ENCODE measurements around the gene IDH3A. TPM values are rescaled to one million over a fixed set of nuclear protein-coding genes. Genes with fewer than 3 reads are reported as not detected.

IDH3A gene
- total RNA-seq, 1 donor from 2014 or later, result 38.6 TPM

GRCh38 chr15:78200276-78200930, 51.2 kb downstream of the IDH3A start:
- no peak for DNase-seq (ENCODE audit: extremely low read depth, low read depth, low spot score)

- DNase-seq (ENCODE audit: extremely low read depth, low read depth, low spot score), result no peak
Observed at GRCh38 chr15:78201281-78202190, 52.4 kb downstream of the IDH3A start.

GRCh38 chr15:78203346-78204225, 54.4 kb downstream of the IDH3A start:
- no peak for DNase-seq (ENCODE audit: extremely low read depth, low read depth, low spot score)

- no peak for DNase-seq (ENCODE audit: extremely low read depth, low read depth, low spot score)
Observed at GRCh38 chr15:78204351-78205309, 55.5 kb downstream of the IDH3A start.

- no peak for DNase-seq (ENCODE audit: extremely low read depth, low read depth, low spot score)
Observed at GRCh38 chr15:78205337-78205736, 56.2 kb downstream of the IDH3A start.

GRCh38 chr15:78205856-78206255, 56.7 kb downstream of the IDH3A start:
- DNase-seq (ENCODE audit: extremely low read depth, low read depth, low spot score), result no peak

GRCh38 chr15:78206326-78207109, 57.4 kb downstream of the IDH3A start:
- no peak for DNase-seq (ENCODE audit: extremely low read depth, low read depth, low spot score)

- DNase-seq (ENCODE audit: extremely low read depth, low read depth, low spot score), result no peak
Observed at GRCh38 chr15:78207110-78207458, 57.9 kb downstream of the IDH3A start.

- DNase-seq (ENCODE audit: extremely low read depth, low read depth, low spot score), result no peak
Observed at GRCh38 chr15:78207641-78208340, 58.6 kb downstream of the IDH3A start.

GRCh38 chr15:78208341-78208844, 59.2 kb downstream of the IDH3A start:
- no peak for DNase-seq (ENCODE audit: extremely low read depth, low read depth, low spot score)

GRCh38 chr15:78208887-78209645, 59.9 kb downstream of the IDH3A start:
- no peak for DNase-seq (ENCODE audit: extremely low read depth, low read depth, low spot score)

- DNase-seq (ENCODE audit: extremely low read depth, low read depth, low spot score), result no peak
Observed at GRCh38 chr15:78209646-78210348, 60.6 kb downstream of the IDH3A start.

- DNase-seq (ENCODE audit: extremely low read depth, low read depth, low spot score), result no peak
Observed at GRCh38 chr15:78210349-78210717, 61.2 kb downstream of the IDH3A start.

- no peak for DNase-seq (ENCODE audit: extremely low read depth, low read depth, low spot score)
Observed at GRCh38 chr15:78211189-78211921, 62.2 kb downstream of the IDH3A start.

- no peak for DNase-seq (ENCODE audit: extremely low read depth, low read depth, low spot score)
Observed at GRCh38 chr15:78212008-78212407, 62.8 kb downstream of the IDH3A start.
